KOPT-K1 (cell line): ENCODE measurements around the gene PML.

Experiments used
- H3K27ac ChIP-seq: fragments of 200-600 bp; sonication (generic); 2 replicates; pipeline ENCODE4 v1.5.1; 2016; ENCODE audit warnings: antibody characterized with exemption, mild to moderate bottlenecking, low read depth, low read length; ENCODE audit not compliant: poor library complexity, severe bottlenecking
- H3K36me3 ChIP-seq: fragments of 200-600 bp; sonication (generic); 2 replicates; pipeline ENCODE4 v1.5.1; 2017; ENCODE audit warnings: antibody characterized with exemption, mild to moderate bottlenecking, low read length, moderate library complexity; ENCODE audit not compliant: insufficient read depth
- H3K9me3 ChIP-seq: fragments of 200-600 bp; sonication (generic); 2 replicates; pipeline ENCODE4 v1.5.1; 2017; ENCODE audit warnings: antibody characterized with exemption, low read length, mild to moderate bottlenecking; ENCODE audit not compliant: insufficient read depth, poor library complexity, severe bottlenecking

PML gene

GRCh38 chr15:73994413-73994883 is at the start of gene PML:
Gene PML, plus strand, starts transcription at chr15:73994716. Its CDS starts 97 bp downstream, at chr15:73994813.
- no peaks in the 10 kb centered on the region for H3K9me3 ChIP-seq
- peak within 1 kb of the TSS; percentile 91 for H3K27ac ChIP-seq
- peaks cover 20% of the 10 kb centered on the region for H3K36me3 ChIP-seq

- H3K27ac ChIP-seq: no peak overlapping the region
- H3K36me3 ChIP-seq: no peaks in the 10 kb centered on the region
Measured at GRCh38 chr15:73945130-73945508, 49.4 kb upstream of the PML start.

GRCh38 chr15:73946046-73946721 is 48.3 kb upstream of the PML start:
- Histone ChIP-seq H3K36me3 (no peaks in the 10 kb centered on the region), H3K27ac (peak overlapping the region; percentile 17), H3K9me3 (no peaks in the 10 kb centered on the region)

More at GRCh38 chr15:73945130-73945508, 49.4 kb upstream of the PML start:
- H3K9me3 ChIP-seq: no peaks in the 10 kb centered on the region

- Histone ChIP-seq H3K9me3 (no peaks in the 10 kb centered on the region), H3K27ac (no peak overlapping the region), H3K36me3 (no peaks in the 10 kb centered on the region)
Measured at GRCh38 chr15:73946795-73947370, 47.6 kb upstream of the PML start.

GRCh38 chr15:73947651-73948050 is 46.9 kb upstream of the PML start:
- no peak overlapping the region for H3K27ac ChIP-seq
- H3K9me3 ChIP-seq: no peaks in the 10 kb centered on the region
- H3K36me3 ChIP-seq: no peaks in the 10 kb centered on the region

- Histone ChIP-seq H3K27ac (no peak overlapping the region), H3K36me3 (no peaks in the 10 kb centered on the region), H3K9me3 (no peaks in the 10 kb centered on the region)
Measured at GRCh38 chr15:73948396-73948795, 46.1 kb upstream of the PML start.

- no peaks in the 10 kb centered on the region for H3K36me3 ChIP-seq
- H3K9me3 ChIP-seq: no peaks in the 10 kb centered on the region
- H3K27ac ChIP-seq: no peak overlapping the region
Measured at GRCh38 chr15:73948982-73949381, 45.5 kb upstream of the PML start.

GRCh38 chr15:73949496-73949895 is 45.0 kb upstream of the PML start:
- Histone ChIP-seq H3K27ac (no peak overlapping the region), H3K9me3 (no peaks in the 10 kb centered on the region), H3K36me3 (no peaks in the 10 kb centered on the region)

GRCh38 chr15:73950479-73950830 is 44.1 kb upstream of the PML start:
- Histone ChIP-seq H3K9me3 (no peaks in the 10 kb centered on the region), H3K27ac (no peak overlapping the region), H3K36me3 (no peaks in the 10 kb centered on the region)

- Histone ChIP-seq H3K36me3 (no peaks in the 10 kb centered on the region), H3K27ac (no peak overlapping the region), H3K9me3 (no peaks in the 10 kb centered on the region)
Measured at GRCh38 chr15:73950831-73951561, 43.5 kb upstream of the PML start.

- Histone ChIP-seq H3K27ac (no peak overlapping the region), H3K36me3 (no peaks in the 10 kb centered on the region), H3K9me3 (no peaks in the 10 kb centered on the region)
Measured at GRCh38 chr15:73951601-73952000, 42.9 kb upstream of the PML start.

- H3K36me3 ChIP-seq: no peaks in the 10 kb centered on the region
- no peaks in the 10 kb centered on the region for H3K9me3 ChIP-seq
- H3K27ac ChIP-seq: no peak overlapping the region
Measured at GRCh38 chr15:73952171-73952912, 42.2 kb upstream of the PML start.

GRCh38 chr15:73952913-73953750 is 41.4 kb upstream of the PML start:
- Histone ChIP-seq H3K36me3 (no peaks in the 10 kb centered on the region), H3K27ac (no peak overlapping the region), H3K9me3 (no peaks in the 10 kb centered on the region)
